ENCODE measurements around the gene UGGT1. TPM values are rescaled to one million over a fixed set of nuclear protein-coding genes. Genes with fewer than 3 reads are reported as not detected.

UGGT1 gene
- total RNA-seq, 1 donor from 2014 or later: 21.8 TPM

DNA sequence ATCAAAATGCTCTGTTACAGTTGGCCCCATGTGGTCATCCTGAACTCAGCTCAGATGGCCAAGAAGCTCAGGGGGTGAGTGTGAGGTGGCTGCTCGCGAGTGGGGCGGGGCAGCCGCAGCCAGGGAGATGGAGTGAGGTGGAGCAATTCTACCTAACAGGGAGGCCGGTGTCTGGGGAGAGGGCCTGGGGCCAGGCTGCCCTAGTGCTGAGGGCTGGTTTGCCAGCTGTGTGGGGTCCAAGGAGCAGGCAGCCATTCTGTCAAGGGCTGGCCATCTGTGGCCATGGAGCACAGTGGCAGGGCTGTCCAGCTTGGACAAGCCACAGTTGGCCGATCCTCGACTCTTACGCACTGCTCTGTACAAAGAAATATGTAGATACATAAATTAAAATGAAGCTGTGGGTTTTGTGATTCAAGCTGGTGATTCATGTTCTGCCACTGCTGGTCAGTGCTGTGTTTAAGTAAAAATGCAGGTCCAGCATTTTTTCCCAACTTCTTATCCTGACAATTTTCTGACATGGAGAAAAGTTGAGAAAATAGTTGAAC, 145.6 kb downstream of the UGGT1 start:
- no peak for ATAC-seq (ENCODE audit: poor library complexity)
- intact Hi-C loops (cut with DNase I): loop anchor here (10.0 kb wide), 1 partner anchor 78 kb away; the partner anchor contains the start of gene HS6ST1
- DNase-seq: no peak

DNA sequence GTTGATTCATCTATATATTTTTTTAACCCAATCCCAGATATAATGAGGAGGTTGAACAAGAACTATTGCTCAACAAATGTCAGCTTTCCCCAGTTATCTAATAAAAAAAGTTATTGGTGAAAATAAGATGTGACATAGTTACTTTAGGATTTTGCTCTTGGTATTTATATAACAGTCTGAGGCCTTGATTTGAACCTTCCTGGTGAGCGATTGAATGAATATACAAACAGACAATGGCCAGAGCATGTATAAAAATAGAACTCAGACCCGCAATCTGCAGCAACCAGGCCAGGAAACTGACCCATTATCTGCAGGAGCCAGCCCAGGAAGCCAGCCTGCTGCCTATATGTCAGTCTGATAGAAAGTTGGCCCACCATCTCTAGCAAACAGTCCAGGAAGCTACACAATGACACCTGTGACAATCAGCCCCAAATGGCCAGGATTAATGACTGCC, 146.1 kb downstream of the UGGT1 start:
- DNase-seq: no peak
- intact Hi-C loops (cut with DNase I): loop anchor here (10.0 kb wide), 1 partner anchor 78 kb away; the partner anchor contains the start of gene HS6ST1
- ATAC-seq (ENCODE audit: poor library complexity): peak; percentile 9

DNA sequence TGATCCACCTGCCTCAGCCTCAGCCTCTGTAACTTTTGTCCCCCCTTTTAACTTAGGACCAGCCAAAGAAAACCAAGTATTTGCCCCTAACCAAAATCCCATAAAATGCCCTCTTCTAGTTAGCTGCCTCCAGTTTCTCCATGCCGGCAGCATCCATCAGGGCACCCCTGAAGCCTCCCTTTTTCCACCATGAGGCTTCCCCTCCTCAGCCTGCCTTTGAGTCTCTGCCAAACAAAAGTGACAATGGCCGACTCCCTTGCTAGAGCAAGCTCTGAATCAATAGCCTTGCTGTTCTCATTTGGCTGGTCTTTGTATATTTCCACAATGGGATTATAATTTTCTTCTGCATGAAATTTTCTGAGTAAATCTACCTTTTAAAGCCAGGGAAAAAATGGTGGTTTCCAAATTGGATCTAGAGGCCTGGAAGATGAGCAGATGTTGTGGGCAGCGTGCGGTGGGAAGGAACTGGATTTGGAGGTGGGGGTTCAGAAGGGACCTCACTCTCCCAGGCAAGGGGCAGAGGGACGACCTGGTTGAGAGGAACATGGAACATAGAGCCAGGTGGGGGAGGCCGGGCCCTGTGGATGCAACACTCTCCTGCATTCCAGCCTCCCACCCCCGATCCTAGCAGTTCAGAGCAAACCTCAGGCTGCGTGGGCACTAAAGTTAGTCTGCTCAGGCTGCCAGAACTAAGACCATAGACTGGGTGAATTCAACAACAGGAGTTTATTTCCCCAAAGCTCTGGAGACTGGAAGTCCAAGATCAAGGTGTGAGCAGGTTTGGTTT, 147.1 kb downstream of the UGGT1 start:
- DNase-seq: no peak
- intact Hi-C loops (cut with DNase I): loop anchor here (10.0 kb wide), 1 partner anchor 77 kb away; the partner anchor contains the start of gene HS6ST1
- no peak for ATAC-seq (ENCODE audit: poor library complexity)

DNA sequence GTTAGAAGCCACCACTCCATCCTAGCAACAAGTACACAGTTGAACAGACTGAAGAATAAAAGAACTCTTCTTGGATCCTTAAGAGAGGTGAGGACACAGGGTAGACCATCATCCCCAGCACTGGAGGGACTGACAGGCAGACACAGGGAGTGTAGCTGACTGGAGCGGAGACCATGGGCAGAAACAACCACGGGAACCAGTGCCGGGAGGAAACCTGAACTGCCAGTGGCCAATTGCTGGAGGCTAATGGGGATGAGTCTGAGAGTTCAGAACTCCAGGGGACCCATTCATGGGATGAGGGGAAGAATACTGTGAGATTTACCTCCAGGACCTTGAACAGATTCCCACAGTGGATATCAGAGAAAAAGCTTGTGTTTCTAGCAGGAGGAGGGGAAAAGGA, 150.9 kb downstream of the UGGT1 start:
- DNase-seq (no peak), ATAC-seq (ENCODE audit: poor library complexity) (no peak)
- intact Hi-C loops (cut with DNase I): no loop called here

Other genes with a start within 250 kb of the UGGT1 start
- gene POLR2D, start 233.0 kb upstream of the UGGT1 start, total RNA-seq: 18.5 TPM
- 9.7 TPM for gene AMMECR1L, start 205.2 kb upstream of the UGGT1 start, total RNA-seq
- 13.0 TPM for gene SAP130, start 63.1 kb upstream of the UGGT1 start, total RNA-seq
- gene HS6ST1, start 227.7 kb downstream of the UGGT1 start, total RNA-seq: 35.1 TPM

Data from Right ventricle myocardium superior (tissue), 1 donor.